K562 (cell line): Measurements from ENCODE around the gene ZNF462.

ENCODE experiments used
- TF ChIP-seq, protein P1 (sequence below), 2 experiments: IDR thresholded peaks; 2 replicates each; pipeline ENCODE4 v1.6.1; 2011; ENCODE audit warnings: borderline replicate concordance in 1 of 2, control low read depth in 1 of 2, low read depth in 1 of 2, low read length in 1 of 2, mild to moderate bottlenecking in 1 of 2, mixed read lengths in 1 of 2, moderate library complexity in 1 of 2; ENCODE audit not compliant: insufficient read depth in 1 of 2, insufficient read length in 1 of 2, poor library complexity in 1 of 2, severe bottlenecking in 1 of 2; ENCODE audit errors: extremely low read depth in 1 of 2
- TF ChIP-seq, protein P2 (sequence below), 2 experiments: fragments of 450-650 bp; formaldehyde crosslinking in 1 of 2; IDR thresholded peaks; 2 replicates each; pipeline versions ENCODE4 v1.4.0 to v1.6.1; 2014 to 2020; ENCODE audit warnings: mild to moderate bottlenecking in 2 of 2, borderline replicate concordance in 1 of 2, low read depth in 1 of 2
- TF ChIP-seq, protein P3 (sequence below): sonication (generic); formaldehyde crosslinking; IDR thresholded peaks from 2 replicates; pipeline ENCODE4 v1.8.1; 2023; ENCODE audit warnings: mild to moderate bottlenecking, missing genetic modification reagents

DNA sequence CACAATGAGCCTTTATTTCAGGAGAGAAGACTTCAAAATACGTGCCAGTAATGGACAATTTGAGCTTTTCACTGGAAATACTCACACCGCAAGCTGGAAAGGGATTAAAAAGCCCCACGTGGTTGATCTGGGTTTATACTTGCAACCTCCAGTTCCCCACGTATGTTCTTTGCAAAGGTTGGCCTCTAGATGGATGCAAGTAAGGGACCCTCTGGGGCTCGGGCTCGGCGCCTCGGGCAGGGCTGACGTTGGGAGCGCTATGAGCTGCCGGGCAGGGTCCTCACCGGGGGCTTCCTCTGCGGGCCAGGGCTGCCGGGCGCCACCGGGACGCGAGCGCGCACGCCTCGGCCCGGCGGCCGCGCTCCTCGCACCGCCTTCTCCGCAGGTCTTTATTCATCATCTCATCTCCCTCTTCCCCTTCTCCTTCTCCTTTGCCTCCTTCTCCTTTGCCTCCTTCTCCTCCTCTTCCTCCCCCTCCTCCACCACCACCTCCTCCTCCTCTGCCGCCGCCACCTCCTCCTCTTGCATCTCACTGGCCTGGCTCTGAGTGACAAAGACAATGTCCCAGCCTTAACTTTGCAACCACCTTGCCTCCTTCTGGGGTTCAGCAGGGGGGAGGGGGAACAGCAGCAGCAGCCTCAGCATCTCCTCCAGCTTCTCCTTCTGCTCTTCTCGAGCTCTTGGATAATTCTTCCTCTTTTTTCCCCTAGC is 701 bp upstream of the ZNF462 start:
- TF ChIP-seq, protein P1, sequence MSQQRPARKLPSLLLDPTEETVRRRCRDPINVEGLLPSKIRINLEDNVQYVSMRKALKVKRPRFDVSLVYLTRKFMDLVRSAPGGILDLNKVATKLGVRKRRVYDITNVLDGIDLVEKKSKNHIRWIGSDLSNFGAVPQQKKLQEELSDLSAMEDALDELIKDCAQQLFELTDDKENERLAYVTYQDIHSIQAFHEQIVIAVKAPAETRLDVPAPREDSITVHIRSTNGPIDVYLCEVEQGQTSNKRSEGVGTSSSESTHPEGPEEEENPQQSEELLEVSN (IDR thresholded peaks at IDR 0.05; ENCODE audit: borderline replicate concordance in 1 of 2, extremely low read depth in 1 of 2, insufficient read depth in 1 of 2, insufficient read length in 1 of 2, low read depth in 1 of 2, low read length in 1 of 2, poor library complexity in 1 of 2, severe bottlenecking in 1 of 2), result no peak
- TF ChIP-seq, protein P2, sequence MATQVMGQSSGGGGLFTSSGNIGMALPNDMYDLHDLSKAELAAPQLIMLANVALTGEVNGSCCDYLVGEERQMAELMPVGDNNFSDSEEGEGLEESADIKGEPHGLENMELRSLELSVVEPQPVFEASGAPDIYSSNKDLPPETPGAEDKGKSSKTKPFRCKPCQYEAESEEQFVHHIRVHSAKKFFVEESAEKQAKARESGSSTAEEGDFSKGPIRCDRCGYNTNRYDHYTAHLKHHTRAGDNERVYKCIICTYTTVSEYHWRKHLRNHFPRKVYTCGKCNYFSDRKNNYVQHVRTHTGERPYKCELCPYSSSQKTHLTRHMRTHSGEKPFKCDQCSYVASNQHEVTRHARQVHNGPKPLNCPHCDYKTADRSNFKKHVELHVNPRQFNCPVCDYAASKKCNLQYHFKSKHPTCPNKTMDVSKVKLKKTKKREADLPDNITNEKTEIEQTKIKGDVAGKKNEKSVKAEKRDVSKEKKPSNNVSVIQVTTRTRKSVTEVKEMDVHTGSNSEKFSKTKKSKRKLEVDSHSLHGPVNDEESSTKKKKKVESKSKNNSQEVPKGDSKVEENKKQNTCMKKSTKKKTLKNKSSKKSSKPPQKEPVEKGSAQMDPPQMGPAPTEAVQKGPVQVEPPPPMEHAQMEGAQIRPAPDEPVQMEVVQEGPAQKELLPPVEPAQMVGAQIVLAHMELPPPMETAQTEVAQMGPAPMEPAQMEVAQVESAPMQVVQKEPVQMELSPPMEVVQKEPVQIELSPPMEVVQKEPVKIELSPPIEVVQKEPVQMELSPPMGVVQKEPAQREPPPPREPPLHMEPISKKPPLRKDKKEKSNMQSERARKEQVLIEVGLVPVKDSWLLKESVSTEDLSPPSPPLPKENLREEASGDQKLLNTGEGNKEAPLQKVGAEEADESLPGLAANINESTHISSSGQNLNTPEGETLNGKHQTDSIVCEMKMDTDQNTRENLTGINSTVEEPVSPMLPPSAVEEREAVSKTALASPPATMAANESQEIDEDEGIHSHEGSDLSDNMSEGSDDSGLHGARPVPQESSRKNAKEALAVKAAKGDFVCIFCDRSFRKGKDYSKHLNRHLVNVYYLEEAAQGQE (IDR thresholded peaks at IDR 0.05; ENCODE audit: borderline replicate concordance), result no peak
- TF ChIP-seq, protein P2 (CRISPR knock-in tag; IDR thresholded peaks at IDR 0.05; ENCODE audit: low read depth), result no peak
- TF ChIP-seq, protein P3, sequence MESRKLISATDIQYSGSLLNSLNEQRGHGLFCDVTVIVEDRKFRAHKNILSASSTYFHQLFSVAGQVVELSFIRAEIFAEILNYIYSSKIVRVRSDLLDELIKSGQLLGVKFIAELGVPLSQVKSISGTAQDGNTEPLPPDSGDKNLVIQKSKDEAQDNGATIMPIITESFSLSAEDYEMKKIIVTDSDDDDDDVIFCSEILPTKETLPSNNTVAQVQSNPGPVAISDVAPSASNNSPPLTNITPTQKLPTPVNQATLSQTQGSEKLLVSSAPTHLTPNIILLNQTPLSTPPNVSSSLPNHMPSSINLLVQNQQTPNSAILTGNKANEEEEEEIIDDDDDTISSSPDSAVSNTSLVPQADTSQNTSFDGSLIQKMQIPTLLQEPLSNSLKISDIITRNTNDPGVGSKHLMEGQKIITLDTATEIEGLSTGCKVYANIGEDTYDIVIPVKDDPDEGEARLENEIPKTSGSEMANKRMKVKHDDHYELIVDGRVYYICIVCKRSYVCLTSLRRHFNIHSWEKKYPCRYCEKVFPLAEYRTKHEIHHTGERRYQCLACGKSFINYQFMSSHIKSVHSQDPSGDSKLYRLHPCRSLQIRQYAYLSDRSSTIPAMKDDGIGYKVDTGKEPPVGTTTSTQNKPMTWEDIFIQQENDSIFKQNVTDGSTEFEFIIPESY (CRISPR knock-in tag), result no peak
